Anterior cingulate cortex (tissue), 58 donors: ENCODE data around the gene ZSCAN22.

ENCODE experiments used
- DNase-seq, 58 donors: peaks; one replicate each; lab custom pipeline; 2025; lab: John Stamatoyannopoulos, UW

ZSCAN22 gene

GRCh38 chr19:58350871-58351557 is 24.2 kb downstream of the ZSCAN22 start:
- DNase-seq, result no peak

GRCh38 chr19:58351558-58351878 is 24.7 kb downstream of the ZSCAN22 start:
- no peak for DNase-seq

GRCh38 chr19:58351990-58352755 is 25.4 kb downstream of the ZSCAN22 start:
- no peak for DNase-seq

- no peak for DNase-seq
Measured at GRCh38 chr19:58352760-58353671, 26.2 kb downstream of the ZSCAN22 start, which contains the start of gene A1BG. Gene A1BG, minus strand, starts transcription at chr19:58353492. Its CDS starts 55 bp downstream, at chr19:58353437.

GRCh38 chr19:58353717-58354477 is 27.1 kb downstream of the ZSCAN22 start:
- DNase-seq, result no peak

GRCh38 chr19:58354478-58355030 is 27.8 kb downstream of the ZSCAN22 start:
- no peak for DNase-seq

GRCh38 chr19:58355215-58355796 is 28.5 kb downstream of the ZSCAN22 start:
- no peak for DNase-seq

GRCh38 chr19:58355908-58356765 is 29.3 kb downstream of the ZSCAN22 start:
- DNase-seq, result no peak

- DNase-seq, result no peak
Measured at GRCh38 chr19:58356766-58357480, 30.1 kb downstream of the ZSCAN22 start.

GRCh38 chr19:58357481-58358145 is 30.8 kb downstream of the ZSCAN22 start:
- DNase-seq, result no peak

GRCh38 chr19:58361900-58362271 is 35.1 kb downstream of the ZSCAN22 start:
- DNase-seq, result peak in 22 of 58 donors; percentile 46 to 80 (median 58)

GRCh38 chr19:58362272-58362994 is 35.6 kb downstream of the ZSCAN22 start, which contains the start of gene ZNF497:
Gene ZNF497, minus strand, starts transcription at chr19:58362751. Its CDS starts 5,116 bp downstream, at chr19:58357635.
- peak; percentile 50 to 98 (median 96) for DNase-seq

- DNase-seq, result no peak
Measured at GRCh38 chr19:58364146-58364545, 37.4 kb downstream of the ZSCAN22 start.

- no peak for DNase-seq
Measured at GRCh38 chr19:58366585-58367430, 40.0 kb downstream of the ZSCAN22 start.

GRCh38 chr19:58367698-58368454 is 41.1 kb downstream of the ZSCAN22 start:
- DNase-seq, result no peak
